GM12892 (cell line): ENCODE measurements around the gene FBL.
"Not testable (repeated sequence)": the region's sequence is repeated elsewhere in the genome, so short reads cannot be mapped to it uniquely, and the experiment has no call there.

Experiments used
- POLR2A ChIP-seq: IDR thresholded peaks from 2 replicates; pipeline ENCODE4 v1.6.1; 2011; ENCODE audit warnings: low read depth, low read length, control low read depth
- POLR2AphosphoS5 ChIP-seq: IDR thresholded peaks from 2 replicates; pipeline ENCODE4 v1.6.1; 2011; ENCODE audit warnings: low read depth, low read length, control low read depth
- TAF1 ChIP-seq: IDR thresholded peaks from 2 replicates; pipeline ENCODE4 v1.6.1; 2011; ENCODE audit warnings: low read depth, mild to moderate bottlenecking, control low read depth, low read length, borderline replicate concordance

DNA sequence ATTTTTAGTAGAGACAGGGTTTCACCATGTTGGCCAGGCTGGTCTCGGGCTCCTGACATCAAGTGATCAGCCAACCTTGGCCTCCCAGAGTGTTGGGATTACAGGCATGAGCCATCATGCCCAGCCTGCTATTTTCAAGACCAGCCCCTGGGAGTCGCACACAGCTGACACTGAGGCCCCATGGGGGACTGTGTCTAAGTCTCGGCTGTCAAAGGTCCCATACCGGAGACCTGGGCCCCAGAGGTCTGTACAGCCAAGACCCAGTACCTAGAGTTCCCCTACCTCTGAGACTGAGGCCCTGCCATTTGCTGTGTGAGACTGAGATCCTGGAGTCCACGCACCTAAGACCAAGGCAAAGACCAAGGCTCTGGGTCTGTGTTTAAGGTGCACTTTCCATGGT, 34.1 kb upstream of the FBL start:
- not testable (repeated sequence) for TF ChIP-seq POLR2A, TAF1, POLR2AphosphoS5
